PC-9 (cell line): Measurements from ENCODE around the gene SLC25A42.

Experiments used
- CTCF ChIP-seq: fragments of 200-600 bp; sonication (generic); conservative IDR thresholded peaks from 2 replicates; pipeline ENCODE4 v1.6.1; 2017; ENCODE audit warnings: mixed run types, antibody characterized with exemption, mild to moderate bottlenecking, moderate library complexity
- EZH2 ChIP-seq: fragments of 200-600 bp; sonication (generic); IDR thresholded peaks from 2 replicates; pipeline ENCODE4 v1.8.0; 2017; ENCODE audit warnings: antibody characterized with exemption, low read depth

- TF ChIP-seq CTCF (no peak), EZH2 (no peak)
Measured at GRCh38 chr19:19049406-19049805, 14.4 kb upstream of the SLC25A42 start.
